IPS DF 6.9 (cell line): ENCODE measurements around the gene TEX53.
A peak's percentile ranks its signal among the peaks of the same experiment; 100 is the strongest.

Source experiments
- DNase-seq: peaks from one replicate; pipeline ENCODE4 v3.0.0-alpha.2; 2013; ENCODE audit warnings: low read depth, low spot score
- H3K27ac ChIP-seq: one replicate; pipeline ENCODE4 v1.5.1; 2013; ENCODE audit warnings: low read length, control low read depth
- H3K27me3 ChIP-seq: 2 replicates; pipeline ENCODE4 v1.6.1; 2013; ENCODE audit warnings: mild to moderate bottlenecking, low read length; ENCODE audit not compliant: control insufficient read depth, insufficient read depth
- H3K36me3 ChIP-seq: 2 replicates; pipeline ENCODE4 v1.6.1; 2013; ENCODE audit warnings: low read length; ENCODE audit not compliant: control insufficient read depth, insufficient read depth
- H3K4me1 ChIP-seq: 2 replicates; pipeline ENCODE4 v1.6.1; 2013; ENCODE audit warnings: low read length; ENCODE audit not compliant: control insufficient read depth, insufficient read depth
- H3K4me3 ChIP-seq: 2 replicates; pipeline ENCODE4 v1.5.1; 2013; ENCODE audit warnings: mild to moderate bottlenecking, low read length
- H3K9me3 ChIP-seq: 2 replicates; pipeline ENCODE4 v1.6.1; 2013; ENCODE audit warnings: low read length, inconsistent platforms; ENCODE audit not compliant: control insufficient read depth, insufficient read depth
- WGBS: extraction: QIAGEN DNeasy Blood & Tissue Kit; methylation state at CpG from one replicate; pipeline ENCODE4 v1.1.7; 2013; ENCODE audit warnings: mixed read lengths, missing lambda C conversion rate; ENCODE audit not compliant: insufficient read length, insufficient coverage; 5-methylcytosine and 5-hydroxymethylcytosine counted together

The TEX53 gene

GRCh38 chr9:114621561-114621960, 36.0 kb downstream of the TEX53 start:
- no peak for DNase-seq
- Histone ChIP-seq H3K4me3 (no peak overlapping the region), H3K27me3 (no peaks in the 10 kb centered on the region), H3K4me1 (no peaks in the 10 kb centered on the region), H3K9me3 (no peaks in the 10 kb centered on the region), H3K27ac (no peak overlapping the region), H3K36me3 (no peaks in the 10 kb centered on the region)
- WGBS, result no CpG with 5 or more reads among the region's 7 CpGs

- Histone ChIP-seq H3K4me3 (no peak overlapping the region), H3K9me3 (no peaks in the 10 kb centered on the region), H3K27me3 (no peaks in the 10 kb centered on the region), H3K27ac (no peak overlapping the region), H3K4me1 (no peaks in the 10 kb centered on the region), H3K36me3 (no peaks in the 10 kb centered on the region)
- no peak for DNase-seq
- WGBS, result no CpG with 5 or more reads among the region's 13 CpGs
Measured at GRCh38 chr9:114619191-114619761, 38.3 kb downstream of the TEX53 start.

DNA sequence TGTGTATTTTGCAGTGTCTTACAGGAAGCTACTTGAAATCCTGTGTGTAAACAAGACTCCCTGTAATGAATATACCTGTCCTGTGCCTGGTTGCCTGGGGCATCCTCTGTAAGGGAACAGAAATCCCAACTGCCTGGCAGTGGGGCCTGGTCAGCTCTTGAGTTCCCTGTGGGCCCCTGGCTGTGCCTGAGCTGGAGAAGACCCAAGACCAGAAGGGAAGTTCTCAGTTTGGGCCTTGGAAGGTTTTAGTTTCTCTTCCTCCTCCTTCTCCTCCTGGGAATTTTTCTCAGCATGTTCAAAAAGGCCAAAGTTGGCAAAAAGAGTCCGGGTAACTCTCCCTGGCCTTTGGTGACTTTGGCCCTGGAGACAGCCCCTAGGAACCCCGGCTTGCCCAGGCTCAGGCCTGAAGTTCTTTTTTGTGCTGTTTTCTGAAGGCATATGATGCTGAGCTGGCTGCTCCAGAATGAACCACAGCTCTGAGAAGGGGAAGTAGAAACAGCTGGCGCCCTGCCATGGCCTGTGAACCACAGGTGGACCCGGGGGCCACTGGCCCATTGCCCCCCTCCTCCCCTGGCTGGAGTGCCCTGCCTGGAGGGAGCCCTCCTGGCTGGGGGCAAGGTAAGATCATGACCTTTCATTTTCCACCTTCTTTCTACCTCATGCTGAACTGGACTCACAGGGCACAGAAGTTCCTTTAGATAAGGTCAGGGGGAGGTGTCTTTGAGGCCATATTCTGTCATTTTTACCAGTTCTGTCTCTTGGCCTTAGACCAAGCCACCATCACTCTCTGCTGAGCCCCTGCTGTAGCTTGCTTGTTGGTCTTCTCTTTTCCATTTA, 40.7 kb downstream of the TEX53 start:
- Histone ChIP-seq H3K36me3 (no peaks in the 10 kb centered on the region), H3K4me1 (0 out of 2 replicates have a peak, but pooled peaks cover 3% of the 10 kb centered on the region), H3K27ac (no peak overlapping the region), H3K4me3 (no peak overlapping the region), H3K27me3 (no peaks in the 10 kb centered on the region), H3K9me3 (no peaks in the 10 kb centered on the region)
- no peak for DNase-seq
- WGBS, result no CpG with 5 or more reads among the region's 4 CpGs

DNA sequence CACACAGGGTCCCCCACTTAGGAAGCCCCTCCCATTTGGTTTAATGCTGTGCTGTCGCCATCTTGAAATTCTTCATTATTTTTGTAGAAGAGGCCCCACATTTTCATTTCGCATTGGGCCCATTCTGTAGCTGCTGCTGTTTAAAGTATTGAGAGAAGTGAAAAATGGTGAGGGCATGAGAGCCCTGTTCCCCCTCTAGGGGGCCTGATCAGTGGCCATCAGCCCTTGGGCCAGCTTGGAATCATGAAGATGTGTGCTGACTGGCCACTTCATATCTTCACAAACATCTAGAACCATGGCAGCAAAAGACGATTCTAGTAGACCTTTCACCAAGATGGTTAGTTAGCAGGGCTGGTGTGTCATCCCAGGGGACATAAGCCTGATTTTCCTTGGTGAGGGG, 43.2 kb downstream of the TEX53 start:
- Histone ChIP-seq H3K4me1 (peaks cover 5% of the 10 kb centered on the region; the same call in 1 of the 2 replicates), H3K4me3 (no peak overlapping the region), H3K27ac (no peak overlapping the region)

GRCh38 chr9:114613919-114614318, 43.7 kb downstream of the TEX53 start:
- H3K27ac ChIP-seq, result no peak overlapping the region
- peaks cover 5% of the 10 kb centered on the region; the same call in 1 of the 2 replicates for H3K4me1 ChIP-seq
- WGBS, result no CpG with 5 or more reads among the region's 3 CpGs
- no peaks in the 10 kb centered on the region for H3K36me3 ChIP-seq
- no peak for DNase-seq
- peaks cover 2% of the 10 kb centered on the region; the same call in 1 of the 2 replicates for H3K27me3 ChIP-seq
- no peak overlapping the region for H3K4me3 ChIP-seq
- no peaks in the 10 kb centered on the region for H3K9me3 ChIP-seq

More for the DNA sequence above, 43.2 kb downstream of the TEX53 start:
- Histone ChIP-seq H3K27me3 (peaks cover 2% of the 10 kb centered on the region; the same call in 1 of the 2 replicates), H3K36me3 (no peaks in the 10 kb centered on the region), H3K9me3 (no peaks in the 10 kb centered on the region)
- no CpG with 5 or more reads among the region's 3 CpGs for WGBS
- DNase-seq, result no peak

GRCh38 chr9:114613087-114613486, 44.5 kb downstream of the TEX53 start:
- WGBS, result no CpG with 5 or more reads among the region's 7 CpGs
- Histone ChIP-seq H3K9me3 (no peaks in the 10 kb centered on the region), H3K27me3 (peaks cover 2% of the 10 kb centered on the region; the same call in 1 of the 2 replicates), H3K36me3 (no peaks in the 10 kb centered on the region), H3K4me1 (peaks cover 5% of the 10 kb centered on the region; the same call in 1 of the 2 replicates), H3K27ac (no peak overlapping the region), H3K4me3 (no peak overlapping the region)
- DNase-seq, result no peak

GRCh38 chr9:114612272-114612923, 45.2 kb downstream of the TEX53 start:
- Histone ChIP-seq H3K36me3 (no peaks in the 10 kb centered on the region), H3K27ac (no peak overlapping the region), H3K9me3 (no peaks in the 10 kb centered on the region), H3K27me3 (peaks cover 2% of the 10 kb centered on the region; the same call in 1 of the 2 replicates), H3K4me3 (no peak overlapping the region), H3K4me1 (peaks cover 5% of the 10 kb centered on the region; the same call in 1 of the 2 replicates)
- WGBS, result no CpG with 5 or more reads among the region's 4 CpGs
- DNase-seq, result no peak

GRCh38 chr9:114611516-114612271, 45.9 kb downstream of the TEX53 start:
- Histone ChIP-seq H3K27me3 (peaks cover 2% of the 10 kb centered on the region; the same call in 1 of the 2 replicates), H3K36me3 (no peaks in the 10 kb centered on the region), H3K4me3 (peak overlapping the region; percentile 66; the same call in 1 of the 2 replicates), H3K27ac (no peak overlapping the region), H3K4me1 (peaks cover 5% of the 10 kb centered on the region; the same call in 1 of the 2 replicates), H3K9me3 (no peaks in the 10 kb centered on the region)
- WGBS, result no CpG with 5 or more reads among the region's 58 CpGs
- no peak for DNase-seq

GRCh38 chr9:114608525-114608796, 49.1 kb downstream of the TEX53 start:
- H3K4me1 ChIP-seq, result peaks cover 5% of the 10 kb centered on the region; the same call in 1 of the 2 replicates
- no CpG with 5 or more reads among the region's 2 CpGs for WGBS
- H3K36me3 ChIP-seq, result no peaks in the 10 kb centered on the region
- no peak for DNase-seq
- H3K27me3 ChIP-seq, result peaks cover 2% of the 10 kb centered on the region; the same call in 1 of the 2 replicates
- no peak overlapping the region for H3K27ac ChIP-seq
- no peak overlapping the region for H3K4me3 ChIP-seq
- no peaks in the 10 kb centered on the region for H3K9me3 ChIP-seq
